AG09309 (cell line): Measurements from ENCODE around the gene INPP5F.
A peak's percentile ranks its signal among the peaks of the same experiment; 100 is the strongest.

Experiments
- DNase-seq: peaks from one replicate; pipeline ENCODE4 v3.0.0-alpha.2; 2010; ENCODE audit warnings: low read depth
- H3K4me3 ChIP-seq: 2 replicates; pipeline ENCODE4 v1.5.1; 2011; ENCODE audit warnings: mild to moderate bottlenecking, low read depth, low read length, moderate library complexity; ENCODE audit not compliant: control insufficient read depth
- CTCF ChIP-seq: IDR thresholded peaks from 2 replicates; pipeline ENCODE4 v1.5.1; 2011; ENCODE audit warnings: mild to moderate bottlenecking, low read depth, low read length, inconsistent platforms; ENCODE audit not compliant: insufficient read depth, control insufficient read depth; ENCODE audit errors: missing control alignments

The INPP5F gene

GRCh38 chr10:119871881-119872609 lies 146.2 kb downstream of the INPP5F start:
- no peak for TF ChIP-seq CTCF
- no peak for DNase-seq
- H3K4me3 ChIP-seq, result peak overlapping the region; percentile 87

GRCh38 chr10:119872610-119872859 lies 146.7 kb downstream of the INPP5F start, which contains the start of gene MCMBP:
Gene MCMBP, minus strand, starts transcription at chr10:119872843. Its CDS starts 259 bp downstream, at chr10:119872584.
- no peak for TF ChIP-seq CTCF
- H3K4me3 ChIP-seq, result peak within 1 kb of the TSS; percentile 87
- DNase-seq, result no peak

GRCh38 chr10:119872860-119873681 lies 147.2 kb downstream of the INPP5F start:
- no peak for DNase-seq
- TF ChIP-seq CTCF, result no peak
- peak overlapping the region; percentile 87 for H3K4me3 ChIP-seq

GRCh38 chr10:119878524-119878923 lies 152.7 kb downstream of the INPP5F start:
- H3K4me3 ChIP-seq, result no peak overlapping the region
- no peak for TF ChIP-seq CTCF
- DNase-seq, result no peak
